AG08395 (cell line): ENCODE data around the gene STX12.

Source experiments
- DNase-seq: peaks from one replicate; pipeline ENCODE4 v3.0.0; 2012; ENCODE audit warnings: mixed read lengths, low spot score

The STX12 gene

DNA sequence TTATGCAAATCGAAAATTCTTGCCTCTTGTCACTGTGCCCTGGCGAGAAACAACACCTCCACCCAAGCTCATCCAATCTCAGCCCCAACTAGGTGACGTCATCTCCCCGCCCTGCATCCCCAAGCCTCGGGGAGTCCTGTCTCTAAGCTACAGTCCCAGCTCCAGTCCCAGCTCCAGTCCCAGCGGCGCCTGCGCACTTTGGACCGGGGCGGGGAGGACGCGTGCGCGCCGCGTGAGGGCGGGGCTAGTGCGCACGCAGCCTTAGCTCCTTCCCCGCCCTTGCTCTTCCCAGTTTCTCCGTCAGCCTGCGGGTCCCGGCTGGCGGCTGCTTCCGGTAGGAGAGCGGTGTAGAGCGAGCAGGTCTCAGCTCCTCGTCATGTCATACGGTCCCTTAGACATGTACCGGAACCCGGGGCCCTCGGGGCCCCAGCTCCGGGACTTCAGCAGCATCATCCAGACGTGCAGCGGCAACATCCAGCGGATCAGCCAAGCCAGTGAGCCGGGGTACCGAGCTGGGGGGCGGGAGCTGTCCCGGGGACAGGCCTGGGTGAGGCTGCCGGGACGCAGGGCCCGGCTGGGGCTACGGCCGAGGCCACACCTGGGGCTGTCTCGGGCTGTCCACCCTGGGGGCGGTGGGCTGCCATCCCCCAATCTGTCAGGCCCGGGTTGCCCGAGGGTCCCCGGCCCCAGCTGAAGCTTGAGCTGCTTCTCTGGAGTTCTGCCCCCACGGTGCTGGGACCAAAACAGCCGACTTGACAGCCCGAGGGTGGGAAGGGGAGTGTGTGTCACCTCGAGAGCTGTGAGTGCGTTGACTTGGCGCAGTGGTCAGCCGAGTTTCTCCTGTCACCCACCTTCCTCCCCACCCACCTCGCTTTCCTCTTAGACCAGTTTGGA is at the start of gene STX12:
Gene STX12 (plus strand): TSS at position 288 of the 894 bp plus-strand sequence. CDS start 89 bp downstream, at position 377.
- peak; percentile 100 for DNase-seq

DNA sequence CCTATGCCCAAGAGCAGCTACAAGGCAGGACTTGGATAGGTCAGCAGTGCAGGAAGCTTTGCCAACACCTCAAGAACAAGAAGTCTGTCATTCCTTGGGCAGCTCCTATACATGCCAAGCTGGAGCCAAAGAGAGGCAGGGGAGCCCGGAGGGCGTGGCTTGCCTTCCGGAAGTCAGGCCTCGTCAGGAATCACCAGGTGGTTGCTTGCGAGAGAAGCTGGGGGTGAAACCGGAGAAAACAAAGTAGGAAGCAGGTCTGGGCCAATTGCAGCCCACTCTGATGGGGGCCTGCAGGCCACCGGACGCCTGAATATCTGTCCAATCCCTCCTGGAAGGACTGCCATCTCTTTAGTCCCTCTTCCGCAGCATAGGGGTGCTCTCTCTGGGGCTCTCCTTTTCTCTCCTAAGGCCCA is 48.1 kb upstream of the STX12 start:
- DNase-seq = no peak

GRCh38 chr1:27725374-27726172 is 47.4 kb upstream of the STX12 start, which contains the start of gene FAM76A:
Gene FAM76A (plus strand): TSS chr1:27725961. CDS start chr1:27726081, 120 bp downstream.
- DNase-seq = peak; percentile 99

- peak; percentile 58 for DNase-seq
These were observed 46.6 kb upstream of the STX12 start for GRCh38 chr1:27726173-27727044.

GRCh38 chr1:27727126-27727525 is 45.9 kb upstream of the STX12 start:
- no peak for DNase-seq

- no peak for DNase-seq
These were observed 36.8 kb upstream of the STX12 start for GRCh38 chr1:27736252-27736651.

DNA sequence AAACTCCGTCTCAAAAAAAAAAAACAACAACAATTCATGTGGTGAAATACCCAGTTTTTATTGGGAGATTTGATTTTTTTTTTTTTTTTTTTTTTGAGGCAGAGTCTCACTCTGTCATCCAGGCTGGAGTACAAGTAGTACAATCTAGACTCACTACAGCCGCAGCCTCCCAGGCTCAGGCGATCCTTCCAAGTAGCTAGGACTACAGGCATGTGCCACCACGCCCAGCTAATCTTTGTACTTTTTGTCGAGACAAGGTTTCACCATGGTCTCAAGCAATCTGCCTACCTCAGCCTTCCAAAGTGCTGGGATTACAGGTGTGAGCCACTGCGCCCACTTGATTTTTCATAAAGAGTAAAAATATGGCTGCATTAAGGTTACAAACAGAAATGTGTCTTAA is 31.9 kb upstream of the STX12 start:
- no peak for DNase-seq

- no peak for DNase-seq
These were observed 28.5 kb upstream of the STX12 start for GRCh38 chr1:27744556-27744955.

GRCh38 chr1:27745466-27745865 is 27.6 kb upstream of the STX12 start:
- DNase-seq = no peak

- no peak for DNase-seq
These were observed 20.7 kb upstream of the STX12 start for GRCh38 chr1:27752360-27752759.

DNA sequence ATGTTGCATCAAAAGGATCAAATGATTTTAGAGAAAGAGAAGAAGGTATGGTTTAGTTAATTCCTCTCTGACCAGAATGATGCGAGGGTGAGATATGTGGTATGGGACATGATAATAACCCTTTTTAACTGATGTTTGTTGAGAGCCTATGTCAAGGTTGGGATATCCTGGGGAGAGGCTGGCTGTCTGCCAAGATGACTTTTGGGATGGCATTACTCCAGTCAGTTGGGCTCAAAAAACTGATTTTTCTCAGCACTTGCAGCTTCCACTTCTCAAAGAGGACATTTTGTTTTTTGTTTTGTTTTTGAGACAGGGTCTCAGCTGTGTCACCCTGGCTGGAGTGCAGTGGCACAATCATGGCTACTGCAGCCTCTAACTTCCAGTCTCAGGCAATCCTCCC is 17.7 kb upstream of the STX12 start:
- DNase-seq = no peak

GRCh38 chr1:27755865-27756264 is 17.2 kb upstream of the STX12 start:
- DNase-seq = no peak

GRCh38 chr1:27759236-27759635 is 13.8 kb upstream of the STX12 start:
- DNase-seq = no peak

DNA sequence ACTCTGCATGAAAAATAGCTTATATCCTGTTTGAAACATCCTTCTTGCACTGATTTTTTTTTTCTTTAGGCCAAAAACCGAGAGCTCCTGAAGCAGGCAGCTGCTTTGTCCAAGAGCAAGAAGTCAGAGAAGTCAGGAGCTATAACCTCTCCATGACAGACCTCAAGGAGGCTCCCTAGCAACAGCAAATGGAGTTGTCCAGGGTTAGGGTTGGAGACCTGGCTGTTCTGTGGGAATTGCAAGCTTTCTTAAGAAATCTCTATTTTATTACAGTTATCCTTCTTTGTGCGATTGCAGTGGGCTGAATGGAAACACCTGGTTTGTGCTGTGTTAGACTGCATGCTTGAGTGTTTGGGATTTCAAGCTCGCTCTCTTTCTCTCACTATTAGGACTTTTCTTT is 12.6 kb upstream of the STX12 start:
- no peak for DNase-seq

GRCh38 chr1:27762033-27762432 is 11.0 kb upstream of the STX12 start:
- no peak for DNase-seq

DNA sequence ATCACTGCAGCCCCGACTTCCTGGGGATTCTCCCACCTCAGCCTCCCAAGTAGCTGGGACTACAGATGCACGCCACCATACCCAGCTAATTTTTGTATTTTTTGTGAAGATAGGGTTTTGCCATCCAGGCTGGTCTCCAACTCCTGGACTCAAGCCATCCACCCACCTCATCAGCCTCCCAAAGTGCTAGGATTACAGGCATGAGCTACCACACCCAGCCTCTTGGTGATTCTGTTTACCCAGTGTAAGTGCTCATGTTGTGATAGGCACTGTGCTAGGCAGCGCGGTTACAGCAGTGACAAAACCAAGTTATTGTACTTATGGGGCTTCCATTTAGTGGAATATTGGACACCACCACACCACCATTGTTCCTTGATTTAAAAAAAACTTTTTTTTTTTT is 9.7 kb upstream of the STX12 start:
- DNase-seq = no peak

GRCh38 chr1:27770293-27770830 is 2.7 kb upstream of the STX12 start:
- DNase-seq = no peak

DNA sequence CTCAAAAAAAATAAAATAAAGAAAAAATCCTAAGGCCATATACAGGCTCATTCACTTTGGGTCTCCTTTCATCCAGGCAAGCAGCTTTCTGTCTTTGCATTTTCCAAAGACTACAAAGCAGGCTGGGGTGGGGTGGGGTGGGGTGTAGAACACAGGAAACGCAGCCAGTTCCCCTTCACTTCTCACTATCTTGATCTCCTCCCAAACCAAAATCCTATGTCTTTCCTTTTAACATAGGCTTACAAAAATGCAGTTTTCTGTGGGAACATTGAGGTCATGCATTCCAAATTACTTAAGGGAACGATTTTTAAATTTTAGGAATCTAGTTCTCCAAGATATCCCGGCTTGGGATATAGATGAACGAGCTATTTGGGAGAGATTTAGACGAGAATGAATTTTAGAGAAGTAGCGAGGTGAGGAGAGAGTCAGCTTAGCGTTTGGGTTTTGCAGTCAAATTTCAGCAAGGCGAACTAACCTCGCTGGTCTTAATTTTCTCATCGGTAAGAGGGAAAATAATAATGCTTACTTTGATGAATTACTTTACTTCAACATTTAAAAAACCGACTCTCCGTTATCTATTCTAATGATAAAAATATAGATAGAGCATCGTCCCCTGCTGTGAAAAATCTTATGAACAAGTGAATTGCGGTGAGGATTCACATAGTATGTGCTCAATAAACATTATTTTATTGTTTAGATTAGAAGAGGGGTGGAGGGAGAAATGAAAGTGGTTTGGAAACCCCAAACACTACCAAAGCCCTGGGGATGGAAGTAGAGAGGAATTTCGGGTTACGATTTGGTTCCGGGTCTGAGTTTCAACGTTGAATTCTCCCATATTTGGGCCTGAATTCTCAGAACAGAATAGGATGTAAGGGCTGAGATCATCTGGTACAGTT is 735 bp upstream of the STX12 start:
- DNase-seq = peak; percentile 25

DNA sequence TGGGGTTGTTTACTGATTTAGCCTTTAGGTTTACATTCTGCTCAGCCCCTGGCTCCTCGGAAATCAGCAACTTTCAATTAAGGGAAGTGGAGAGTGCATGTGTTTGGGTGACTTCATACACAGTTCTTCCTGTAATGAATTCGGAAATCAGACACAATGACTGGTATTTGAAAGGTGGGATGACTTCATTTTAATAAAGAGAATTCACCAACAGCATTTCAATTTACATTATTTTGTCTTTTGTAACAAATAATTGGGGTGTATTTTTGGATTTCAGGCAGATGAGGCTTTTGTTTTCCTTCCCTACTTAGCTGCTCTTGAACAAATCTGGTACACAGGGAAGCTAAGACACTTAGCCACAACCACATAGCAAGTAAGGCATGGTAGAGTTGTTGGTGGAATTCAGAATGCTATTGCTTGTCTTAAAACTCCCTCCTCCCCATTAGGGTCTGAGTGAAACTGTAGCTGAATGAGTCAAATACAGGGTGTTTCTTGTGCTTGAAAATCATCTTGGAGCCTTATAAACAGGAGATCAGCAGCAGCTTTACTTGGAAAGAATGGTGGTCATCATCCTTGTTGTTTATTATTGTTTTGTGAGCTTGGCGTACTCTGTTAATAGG is 917 bp downstream of the STX12 start:
- peak; percentile 9 for DNase-seq

- no peak for DNase-seq
These were observed 1.6 kb downstream of the STX12 start for GRCh38 chr1:27774654-27775053.
